ENCODE data around the gene TTYH3. TPM values are rescaled to one million over a fixed set of nuclear protein-coding genes. Genes with fewer than 3 reads are reported as not detected.

The TTYH3 gene
- total RNA-seq, 1 donor from 2014 or later = 296 TPM

- Mint-ChIP-seq H3K9me3 (no peaks in the 10 kb centered on the region), H3K27me3 (ENCODE audit: low read depth) (no peaks in the 10 kb centered on the region), H3K27ac (peak overlapping the region; percentile 79), H3K4me3 (peak overlapping the region; percentile 20), H3K36me3 (no peaks in the 10 kb centered on the region), H3K4me1 (peaks cover 51% of the 10 kb centered on the region)
- no peak for TF ChIP-seq CTCF (IDR thresholded peaks at IDR 0.05; ENCODE audit: unreplicated experiment)
- no peak for DNase-seq (ENCODE audit: low spot score in 2 of 2, unreplicated experiment in 2 of 2)
Measured at GRCh38 chr7:2638224-2638991, 6.6 kb downstream of the TTYH3 start.

DNA sequence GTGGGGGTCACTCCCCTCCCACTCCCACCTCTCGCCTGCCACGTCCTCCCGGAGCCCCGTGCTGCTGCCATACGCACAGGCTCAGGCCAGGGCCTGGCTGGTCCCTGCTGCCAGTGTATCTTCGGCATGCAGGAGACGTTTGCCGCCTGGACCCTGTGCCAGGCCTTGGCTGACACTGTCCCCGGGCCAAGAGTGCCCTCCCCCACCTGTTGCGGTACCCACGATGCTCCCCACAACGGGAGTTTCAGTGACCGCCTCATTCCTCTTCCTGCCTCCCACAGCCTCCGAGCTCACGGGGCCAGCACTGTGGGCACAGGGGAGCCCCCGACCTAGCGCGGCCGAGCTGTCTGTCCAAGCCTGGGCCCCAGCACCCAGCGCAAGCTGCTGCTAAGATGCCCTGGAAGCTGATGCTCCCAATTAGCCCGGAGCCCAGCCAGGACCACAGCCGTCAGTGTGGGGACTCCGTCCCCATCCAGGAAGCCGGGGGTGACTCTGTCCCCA, 7.4 kb downstream of the TTYH3 start:
- TF ChIP-seq CTCF (IDR thresholded peaks at IDR 0.05; ENCODE audit: unreplicated experiment) = no peak
- H3K4me1 Mint-ChIP-seq = peaks cover 46% of the 10 kb centered on the region
- H3K4me3 Mint-ChIP-seq = no peak overlapping the region
- no peaks in the 10 kb centered on the region for H3K9me3 Mint-ChIP-seq
- peak overlapping the region; percentile 79 for H3K27ac Mint-ChIP-seq
- DNase-seq (ENCODE audit: low spot score in 2 of 2, unreplicated experiment in 2 of 2) = no peak
- no peaks in the 10 kb centered on the region for H3K36me3 Mint-ChIP-seq
- no peaks in the 10 kb centered on the region for H3K27me3 Mint-ChIP-seq (ENCODE audit: low read depth)

- H3K9me3 Mint-ChIP-seq = no peaks in the 10 kb centered on the region
- TF ChIP-seq CTCF (IDR thresholded peaks at IDR 0.05; ENCODE audit: unreplicated experiment) = no peak
- peaks cover 48% of the 10 kb centered on the region for H3K4me1 Mint-ChIP-seq
- no peak overlapping the region for H3K4me3 Mint-ChIP-seq
- H3K36me3 Mint-ChIP-seq = no peaks in the 10 kb centered on the region
- H3K27me3 Mint-ChIP-seq (ENCODE audit: low read depth) = no peaks in the 10 kb centered on the region
- H3K27ac Mint-ChIP-seq = no peak overlapping the region
- DNase-seq (ENCODE audit: low spot score in 2 of 2, unreplicated experiment in 2 of 2) = no peak
Measured at GRCh38 chr7:2639695-2640481, 8.1 kb downstream of the TTYH3 start.

GRCh38 chr7:2640482-2640830, 8.7 kb downstream of the TTYH3 start:
- Mint-ChIP-seq H3K4me1 (peaks cover 48% of the 10 kb centered on the region), H3K36me3 (no peaks in the 10 kb centered on the region), H3K27ac (no peak overlapping the region), H3K27me3 (ENCODE audit: low read depth) (no peaks in the 10 kb centered on the region), H3K9me3 (no peaks in the 10 kb centered on the region), H3K4me3 (no peak overlapping the region)
- TF ChIP-seq CTCF (IDR thresholded peaks at IDR 0.05; ENCODE audit: unreplicated experiment) = no peak
- DNase-seq (ENCODE audit: low spot score in 2 of 2, unreplicated experiment in 2 of 2) = no peak

DNA sequence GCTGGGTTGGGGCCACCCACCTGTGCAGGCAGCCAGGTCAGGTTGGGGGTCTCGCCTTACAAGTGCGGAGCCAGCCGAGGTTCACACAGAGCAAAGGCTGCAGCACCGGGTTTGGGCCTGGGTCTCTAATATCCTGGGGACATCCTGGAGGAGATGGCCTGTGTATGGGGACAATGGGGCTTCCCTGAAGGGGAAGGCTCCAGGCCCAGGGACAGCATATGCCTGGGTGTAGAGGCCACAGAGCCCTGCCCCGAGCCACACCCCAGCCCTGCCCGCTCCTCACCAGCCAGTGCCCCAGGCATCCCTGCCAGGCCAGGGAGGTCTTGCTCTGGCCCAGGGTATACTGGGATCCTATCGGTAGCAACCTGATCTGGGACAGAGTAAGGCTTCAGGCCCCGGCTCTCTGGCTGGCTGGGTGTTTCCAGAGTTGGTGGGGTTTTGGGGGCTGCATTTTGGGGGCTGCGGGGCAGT, 9.1 kb downstream of the TTYH3 start:
- Mint-ChIP-seq H3K9me3 (no peaks in the 10 kb centered on the region), H3K4me3 (no peak overlapping the region), H3K36me3 (no peaks in the 10 kb centered on the region), H3K27me3 (ENCODE audit: low read depth) (no peaks in the 10 kb centered on the region), H3K27ac (peak overlapping the region; percentile 90), H3K4me1 (peaks cover 47% of the 10 kb centered on the region)
- DNase-seq (ENCODE audit: low spot score in 2 of 2, unreplicated experiment in 2 of 2) = no peak
- TF ChIP-seq CTCF (IDR thresholded peaks at IDR 0.05; ENCODE audit: unreplicated experiment) = no peak

Data from mesothelial cell of epicardium (in vitro differentiated cells).